CD14-positive monocyte (primary cell): Measurements from ENCODE around the gene PFN3. TPM values are rescaled to one million over a fixed set of nuclear protein-coding genes. Genes with fewer than 3 reads are reported as not detected.
"Not testable (repeated sequence)": the region's sequence is repeated elsewhere in the genome, so short reads cannot be mapped to it uniquely, and the experiment has no call there.

Experiments used
- DNase-seq, 3 donors: peaks; one replicate each; pipeline ENCODE4 v3.0.0-alpha.2; 2011 to 2022
- H2AFZ ChIP-seq: 2 replicates; pipeline ENCODE4 v1.6.0; 2012; ENCODE audit warnings: mild to moderate bottlenecking, low read depth, low read length, inconsistent platforms; ENCODE audit not compliant: insufficient read depth, poor library complexity, severe bottlenecking
- H3K27ac ChIP-seq, 2 donors: 1 replicate in 1 of 2; 2 replicates in 1 of 2; pipeline ENCODE4 v1.5.1; 2012 to 2013; ENCODE audit warnings: low read length in 2 of 2, control low read depth in 1 of 2, inconsistent platforms in 1 of 2, low read depth in 1 of 2, mild to moderate bottlenecking in 1 of 2
- H3K27me3 ChIP-seq, 2 donors: one replicate each; pipeline versions ENCODE4 v1.6.0 to v1.6.1; 2011 to 2013; ENCODE audit warnings: low read length in 2 of 2; ENCODE audit not compliant: control insufficient read depth in 2 of 2, insufficient read depth in 2 of 2
- H3K36me3 ChIP-seq, 2 donors: replicated peaks in 1 of 2; 1 replicate in 1 of 2; 2 replicates in 1 of 2; pipeline versions ENCODE4 v1.5.1 to v1.6.1; 2012 to 2013; ENCODE audit warnings: low read length in 2 of 2, control low read depth in 1 of 2, inconsistent platforms in 1 of 2, mild to moderate bottlenecking in 1 of 2; ENCODE audit not compliant: insufficient read depth in 2 of 2, control insufficient read depth in 1 of 2
- H3K4me1 ChIP-seq, 2 donors: 1 replicate in 1 of 2; 2 replicates in 1 of 2; pipeline versions ENCODE4 v1.5.1 to v1.6.1; 2012 to 2013; ENCODE audit warnings: low read length in 2 of 2, control low read depth in 1 of 2, inconsistent platforms in 1 of 2, mild to moderate bottlenecking in 1 of 2, moderate library complexity in 1 of 2; ENCODE audit not compliant: insufficient read depth in 2 of 2, control insufficient read depth in 1 of 2
- H3K4me2 ChIP-seq: replicated peaks from 2 replicates; pipeline ENCODE3; 2012; ENCODE audit warnings: low read length, moderate library complexity, mild to moderate bottlenecking; ENCODE audit not compliant: poor library complexity, severe bottlenecking; ENCODE audit errors: extremely low read depth
- H3K4me3 ChIP-seq, 3 experiments: fragments of 200-600 bp in 1 of 3; sonication (generic) in 1 of 3; replicated peaks in 1 of 3; 1 replicate in 2 of 3; 2 replicates in 1 of 3; pipeline ENCODE4 v1.5.1; 2011 to 2013; ENCODE audit warnings: low read length in 3 of 3, mild to moderate bottlenecking in 3 of 3, control low read depth in 2 of 3, low read depth in 2 of 3, inconsistent platforms in 1 of 3, moderate library complexity in 1 of 3
- H3K79me2 ChIP-seq: 2 replicates; pipeline ENCODE4 v1.6.0; 2012; ENCODE audit warnings: mild to moderate bottlenecking, control low read depth, inconsistent platforms, low read length, moderate library complexity; ENCODE audit not compliant: insufficient read depth
- H3K9ac ChIP-seq: 2 replicates; pipeline ENCODE4 v1.6.0; 2017; ENCODE audit warnings: low read length, mild to moderate bottlenecking; ENCODE audit not compliant: insufficient read depth, poor library complexity, severe bottlenecking
- H3K9me3 ChIP-seq, 2 donors: replicated peaks in 1 of 2; 1 replicate in 1 of 2; 2 replicates in 1 of 2; pipeline versions ENCODE4 v1.5.1 to v1.6.1; 2012 to 2013; ENCODE audit warnings: low read length in 2 of 2, control low read depth in 1 of 2; ENCODE audit not compliant: control insufficient read depth in 1 of 2, insufficient read depth in 1 of 2
- H4K20me1 ChIP-seq: 2 replicates; pipeline ENCODE4 v1.6.0; 2012; ENCODE audit warnings: mild to moderate bottlenecking, low read length, control low read depth, moderate library complexity; ENCODE audit not compliant: insufficient read depth
- H3K27ac Mint-ChIP-seq, 7 donors: one replicate each; pipeline ENCODE4 v1.8.0; 2020; ENCODE audit warnings: mild to moderate bottlenecking in 7 of 7, mixed read lengths in 7 of 7, moderate library complexity in 6 of 7, inconsistent platforms in 2 of 7
- H3K27me3 Mint-ChIP-seq, 3 donors: one replicate each; pipeline ENCODE4 v1.8.0; 2021 to 2022; ENCODE audit warnings: low read depth in 3 of 3, mild to moderate bottlenecking in 3 of 3, mixed read lengths in 3 of 3, moderate library complexity in 3 of 3, inconsistent platforms in 1 of 3
- H3K36me3 Mint-ChIP-seq, 2 donors: one replicate each; pipeline ENCODE4 v1.8.0; 2020; ENCODE audit warnings: mixed read lengths in 2 of 2, inconsistent platforms in 1 of 2, mild to moderate bottlenecking in 1 of 2
- H3K4me1 Mint-ChIP-seq: one replicate; pipeline ENCODE4 v1.8.0; 2020; ENCODE audit warnings: mild to moderate bottlenecking, mixed read lengths
- H3K4me3 Mint-ChIP-seq, 2 donors: one replicate each; pipeline ENCODE4 v1.8.0; 2020; ENCODE audit warnings: mild to moderate bottlenecking in 2 of 2, mixed read lengths in 2 of 2, moderate library complexity in 1 of 2
- H3K9me3 Mint-ChIP-seq, 7 donors: one replicate each; pipeline ENCODE4 v1.8.0; 2020 to 2022; ENCODE audit warnings: mixed read lengths in 7 of 7, mild to moderate bottlenecking in 6 of 7, moderate library complexity in 6 of 7, inconsistent platforms in 2 of 7
- WGBS: methylation state at CpG from one replicate; pipeline ENCODE4 v1.1.5; 2013; ENCODE audit warnings: missing lambda C conversion rate; ENCODE audit not compliant: insufficient coverage; 5-methylcytosine and 5-hydroxymethylcytosine counted together
- intact Hi-C, 2 donors: fragments of 100-400 bp; cut with micrococcal nuclease; formaldehyde crosslinking; loops; one replicate each; pipeline versions ENCODE4 v1.15.0 to v1.15.1; 2023
- polyA plus RNA-seq, 3 donors: library from polyadenylated mRNA; depleted of rRNA in 1 of 3; unstranded in 2 of 3; stranded (reverse) in 1 of 3; fragments of 300-500 nt in 2 of 3; fragments of >200 nt in 1 of 3; fragmentation: Illumina TruSeq in 2 of 3; gene quantifications; 1 replicate in 2 of 3; 2 replicates in 1 of 3; pipeline ENCODE4 v1.2.3, GENCODE V29; 2012 to 2021
- TF ChIP-seq, protein P1 (sequence below): fragments of 200-600 bp; IDR thresholded peaks from one replicate; pipeline ENCODE4 v1.8.0; 2022; ENCODE audit warnings: antibody characterized with exemption, mild to moderate bottlenecking

PFN3 gene
- polyA plus RNA-seq, 3 donors: not detected

DNA sequence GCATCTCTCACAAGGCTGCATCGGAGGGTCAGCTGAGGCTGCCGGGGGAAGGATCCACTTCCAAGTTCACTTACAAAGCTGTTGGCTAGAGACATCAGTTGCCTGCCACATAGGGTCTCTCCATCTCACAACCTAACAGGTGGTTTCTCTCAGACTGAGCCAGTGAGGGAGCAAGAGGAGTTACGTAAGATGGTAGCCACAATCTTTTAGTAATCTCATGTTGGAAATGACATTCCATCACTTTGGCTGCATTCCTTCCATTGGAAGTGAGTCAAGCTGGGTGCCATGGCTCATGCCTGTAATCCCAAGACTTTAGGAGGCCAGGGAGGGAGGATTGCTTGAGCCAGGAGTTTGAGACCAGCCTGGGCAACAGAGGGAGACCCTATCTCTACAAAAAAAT, 18.6 kb upstream of the PFN3 start:
- H3K4me1 ChIP-seq: peaks cover 42 to 54% of the 10 kb centered on the region in 2 donors
- H3K79me2 ChIP-seq: no peaks in the 10 kb centered on the region
- peaks cover 0 to 4% (median 0%) of the 10 kb centered on the region in 7 donors for H3K9me3 Mint-ChIP-seq
- no peaks in the 10 kb centered on the region for H3K36me3 Mint-ChIP-seq
- TF ChIP-seq, protein P1, sequence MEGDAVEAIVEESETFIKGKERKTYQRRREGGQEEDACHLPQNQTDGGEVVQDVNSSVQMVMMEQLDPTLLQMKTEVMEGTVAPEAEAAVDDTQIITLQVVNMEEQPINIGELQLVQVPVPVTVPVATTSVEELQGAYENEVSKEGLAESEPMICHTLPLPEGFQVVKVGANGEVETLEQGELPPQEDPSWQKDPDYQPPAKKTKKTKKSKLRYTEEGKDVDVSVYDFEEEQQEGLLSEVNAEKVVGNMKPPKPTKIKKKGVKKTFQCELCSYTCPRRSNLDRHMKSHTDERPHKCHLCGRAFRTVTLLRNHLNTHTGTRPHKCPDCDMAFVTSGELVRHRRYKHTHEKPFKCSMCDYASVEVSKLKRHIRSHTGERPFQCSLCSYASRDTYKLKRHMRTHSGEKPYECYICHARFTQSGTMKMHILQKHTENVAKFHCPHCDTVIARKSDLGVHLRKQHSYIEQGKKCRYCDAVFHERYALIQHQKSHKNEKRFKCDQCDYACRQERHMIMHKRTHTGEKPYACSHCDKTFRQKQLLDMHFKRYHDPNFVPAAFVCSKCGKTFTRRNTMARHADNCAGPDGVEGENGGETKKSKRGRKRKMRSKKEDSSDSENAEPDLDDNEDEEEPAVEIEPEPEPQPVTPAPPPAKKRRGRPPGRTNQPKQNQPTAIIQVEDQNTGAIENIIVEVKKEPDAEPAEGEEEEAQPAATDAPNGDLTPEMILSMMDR: no peak
- DNase-seq: peak in 1 of 3 donors; percentile 37
- no peaks in the 10 kb centered on the region for H3K27me3 Mint-ChIP-seq
- H3K27me3 ChIP-seq: no peaks in the 10 kb centered on the region
- H3K4me3 ChIP-seq: no peak overlapping the region
- no peak overlapping the region for H2AFZ ChIP-seq
- peak overlapping the region; percentile 68 to 72 for H3K27ac ChIP-seq
- peak overlapping the region; percentile 63 to 95 (median 90) for H3K27ac Mint-ChIP-seq
- intact Hi-C loops: loop anchor here in 1 of 2 donors (2.0 kb wide), 1 partner anchor 14 kb away; no protein-coding TSS in a partner anchor
- no peaks in the 10 kb centered on the region for H3K9me3 ChIP-seq
- WGBS: 83% methylated on average over 1 of the region's 3 CpGs
- no peak overlapping the region for H3K4me2 ChIP-seq
- H3K36me3 ChIP-seq: no peaks in the 10 kb centered on the region
- H3K4me1 Mint-ChIP-seq: peaks cover 55% of the 10 kb centered on the region
- H3K9ac ChIP-seq: no peak overlapping the region
- H4K20me1 ChIP-seq: no peaks in the 10 kb centered on the region
- H3K4me3 Mint-ChIP-seq: no peak overlapping the region

DNA sequence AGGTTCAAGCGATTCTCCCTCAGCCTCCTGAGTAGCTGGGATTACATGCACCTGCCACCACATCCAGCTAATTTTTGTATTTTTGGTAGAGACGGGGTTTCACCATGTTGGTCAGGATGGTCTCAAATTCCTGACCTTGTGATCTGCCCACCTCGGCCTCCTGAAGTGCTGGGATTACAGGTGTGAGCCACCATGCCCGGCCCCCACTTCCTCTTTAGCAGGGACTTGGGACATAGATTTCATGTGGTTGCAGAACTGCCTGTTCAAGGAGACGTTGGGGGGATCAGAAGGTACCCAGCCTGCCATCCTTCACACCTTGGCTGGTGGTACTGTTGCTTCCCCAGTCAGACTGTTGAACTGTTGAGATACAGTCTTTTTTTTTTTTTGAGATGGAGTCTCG, 16.6 kb upstream of the PFN3 start:
- H3K27me3 ChIP-seq, H3K36me3 ChIP-seq, H3K27me3 Mint-ChIP-seq, H3K9me3 ChIP-seq, H3K79me2 ChIP-seq, H3K36me3 Mint-ChIP-seq, intact Hi-C loops, H4K20me1 ChIP-seq, H2AFZ ChIP-seq, H3K9me3 Mint-ChIP-seq: not testable (repeated sequence)
- H3K27ac ChIP-seq: peak overlapping the region; percentile 76 to 87
- WGBS: 11% methylated on average over 1 of the region's 6 CpGs
- H3K4me2 ChIP-seq: peak overlapping the region; percentile 32
- DNase-seq: peak in 1 of 3 donors; percentile 37
- H3K27ac Mint-ChIP-seq: peak overlapping the region; percentile 97 to 100 (median 99)
- H3K4me3 ChIP-seq: peak overlapping the region in 1 of 3 experiments; percentile 1
- H3K9ac ChIP-seq: peak overlapping the region; percentile 61
- H3K4me1 ChIP-seq: peaks cover 48 to 67% of the 10 kb centered on the region in 2 donors
- peaks cover 63% of the 10 kb centered on the region for H3K4me1 Mint-ChIP-seq
- H3K4me3 Mint-ChIP-seq: peak overlapping the region in 1 of 2 donors; percentile 15
